Measurements from ENCODE around the gene TEK. TPM values are rescaled to one million over a fixed set of nuclear protein-coding genes. Genes with fewer than 3 reads are reported as not detected.

Gene TEK
- total RNA-seq, 2 donors from 2014 or later: 4.6 to 4.9 TPM

DNA sequence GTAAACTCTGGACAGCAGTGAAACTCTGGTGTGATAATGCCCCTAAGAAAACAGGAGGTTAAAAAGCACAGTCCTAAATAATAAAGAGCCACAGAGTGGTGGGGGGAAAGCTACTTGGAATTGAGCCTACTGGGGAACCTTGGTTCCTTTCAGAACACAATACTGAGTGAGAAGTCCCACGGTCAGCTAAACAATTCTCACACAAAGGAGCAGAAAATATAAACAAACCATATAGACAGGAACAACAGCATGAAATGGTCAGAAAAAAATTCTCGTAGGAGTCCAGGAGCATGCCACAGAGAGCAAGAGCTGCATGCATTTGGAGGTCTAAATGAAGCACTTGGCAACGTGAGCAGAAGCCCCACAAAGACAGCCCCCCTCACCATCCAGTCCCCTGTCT, 56.0 kb downstream of the TEK start:
- Histone ChIP-seq H3K27me3 (no peaks in the 10 kb centered on the region), H3K4me3 (no peak overlapping the region), H3K4me1 (no peaks in the 10 kb centered on the region), H3K9me3 (no peaks in the 10 kb centered on the region), H3K36me3 (replicated peaks in 1 of 2; ENCODE audit: insufficient read depth in 1 of 2, low read depth in 2 of 2) (no peaks in the 10 kb centered on the region), H3K27ac (no peak overlapping the region)
- ATAC-seq (no peak), DNase-seq (no peak)
- intact Hi-C loops (cut with DNase I): no loop called here
- 43 to 44% methylated on average over 3 of the region's 3 CpGs for WGBS, 2 donors
- TF ChIP-seq, protein P1, sequence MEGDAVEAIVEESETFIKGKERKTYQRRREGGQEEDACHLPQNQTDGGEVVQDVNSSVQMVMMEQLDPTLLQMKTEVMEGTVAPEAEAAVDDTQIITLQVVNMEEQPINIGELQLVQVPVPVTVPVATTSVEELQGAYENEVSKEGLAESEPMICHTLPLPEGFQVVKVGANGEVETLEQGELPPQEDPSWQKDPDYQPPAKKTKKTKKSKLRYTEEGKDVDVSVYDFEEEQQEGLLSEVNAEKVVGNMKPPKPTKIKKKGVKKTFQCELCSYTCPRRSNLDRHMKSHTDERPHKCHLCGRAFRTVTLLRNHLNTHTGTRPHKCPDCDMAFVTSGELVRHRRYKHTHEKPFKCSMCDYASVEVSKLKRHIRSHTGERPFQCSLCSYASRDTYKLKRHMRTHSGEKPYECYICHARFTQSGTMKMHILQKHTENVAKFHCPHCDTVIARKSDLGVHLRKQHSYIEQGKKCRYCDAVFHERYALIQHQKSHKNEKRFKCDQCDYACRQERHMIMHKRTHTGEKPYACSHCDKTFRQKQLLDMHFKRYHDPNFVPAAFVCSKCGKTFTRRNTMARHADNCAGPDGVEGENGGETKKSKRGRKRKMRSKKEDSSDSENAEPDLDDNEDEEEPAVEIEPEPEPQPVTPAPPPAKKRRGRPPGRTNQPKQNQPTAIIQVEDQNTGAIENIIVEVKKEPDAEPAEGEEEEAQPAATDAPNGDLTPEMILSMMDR (IDR thresholded peaks at IDR 0.05): no peak

DNA sequence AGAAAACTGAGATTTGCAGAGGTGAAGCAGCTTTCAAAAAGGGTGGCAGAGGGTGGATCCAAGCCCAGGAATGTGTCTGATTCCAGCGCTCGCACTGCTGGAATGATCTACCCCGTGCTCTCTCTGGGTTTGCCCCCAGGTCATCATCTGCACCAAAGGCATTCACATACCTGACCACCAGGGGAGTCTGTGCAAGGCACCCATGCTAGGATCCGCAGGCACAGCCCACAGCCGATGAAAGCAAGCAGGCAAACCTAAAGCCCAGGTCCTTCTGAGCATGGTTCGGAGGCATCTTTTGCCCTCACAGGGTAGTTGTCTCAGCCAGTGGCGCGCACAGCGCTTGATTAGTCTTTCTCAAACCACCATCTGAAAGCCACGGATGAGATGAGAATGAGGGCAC, 56.6 kb downstream of the TEK start:
- DNase-seq: no peak
- no peak for ATAC-seq
- Histone ChIP-seq H3K4me1 (no peaks in the 10 kb centered on the region), H3K4me3 (no peak overlapping the region), H3K9me3 (no peaks in the 10 kb centered on the region), H3K27me3 (no peaks in the 10 kb centered on the region), H3K36me3 (replicated peaks in 1 of 2; ENCODE audit: insufficient read depth in 1 of 2, low read depth in 2 of 2) (no peaks in the 10 kb centered on the region), H3K27ac (no peak overlapping the region)
- TF ChIP-seq, protein P1 (IDR thresholded peaks at IDR 0.05): no peak
- TF ChIP-seq POLR2A (IDR thresholded peaks at IDR 0.05): no peak
- intact Hi-C loops (cut with DNase I): no loop called here
- 70 to 84% methylated on average over 8 to 10 of the region's 10 CpGs for WGBS, 2 donors

DNA sequence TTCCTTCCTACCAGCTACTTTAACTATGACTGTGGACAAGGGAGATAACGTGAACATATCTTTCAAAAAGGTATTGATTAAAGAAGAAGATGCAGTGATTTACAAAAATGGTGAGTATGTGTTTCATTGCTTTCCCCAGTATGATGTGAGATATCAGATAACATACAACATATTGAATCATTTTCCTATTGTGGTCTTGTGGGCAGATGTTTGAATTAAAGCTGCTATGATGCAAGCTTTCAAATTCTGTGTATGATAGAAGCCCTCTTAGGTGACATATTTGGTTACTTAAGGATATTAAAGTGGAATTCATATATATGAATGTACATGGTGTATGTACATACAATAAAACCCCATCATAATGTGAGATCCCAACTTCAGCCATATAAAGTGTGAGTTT, 59.5 kb downstream of the TEK start:
- ATAC-seq (no peak), DNase-seq (no peak)
- no peak overlapping the region for H3K4me3 ChIP-seq
- intact Hi-C loops (cut with DNase I): no loop called here
- no peaks in the 10 kb centered on the region for H3K36me3 ChIP-seq (replicated peaks in 1 of 2; ENCODE audit: insufficient read depth in 1 of 2, low read depth in 2 of 2)
- no peak for TF ChIP-seq POLR2A (IDR thresholded peaks at IDR 0.05)
- TF ChIP-seq, protein P1 (IDR thresholded peaks at IDR 0.05): no peak
- H3K9me3 ChIP-seq: no peaks in the 10 kb centered on the region
- no peaks in the 10 kb centered on the region for H3K27me3 ChIP-seq
- no peak overlapping the region for H3K27ac ChIP-seq
- 31 to 50% methylated on average over 1 of the region's 1 CpG for WGBS, 2 donors
- no peaks in the 10 kb centered on the region for H3K4me1 ChIP-seq

DNA sequence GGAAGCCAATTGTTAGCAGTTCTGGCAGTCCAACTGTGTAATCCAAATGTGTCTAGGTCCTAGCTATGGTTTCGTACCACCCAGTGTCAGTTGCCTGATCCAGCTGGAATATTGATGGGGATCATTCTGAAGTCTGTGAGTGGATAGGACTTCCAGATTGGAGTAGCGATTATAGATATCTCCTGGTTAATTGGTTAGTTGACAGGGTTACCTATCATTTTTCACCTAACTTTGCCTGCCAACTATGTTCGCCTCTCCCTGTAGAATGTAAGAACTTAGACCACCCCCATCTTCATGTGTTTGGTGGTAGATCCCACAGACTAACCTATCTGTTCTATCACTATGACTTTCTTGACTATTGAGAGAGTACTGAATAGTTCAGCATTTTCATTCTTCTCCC, 59.9 kb downstream of the TEK start:
- Histone ChIP-seq H3K4me1 (no peaks in the 10 kb centered on the region), H3K27me3 (no peaks in the 10 kb centered on the region), H3K9me3 (no peaks in the 10 kb centered on the region), H3K27ac (no peak overlapping the region), H3K4me3 (no peak overlapping the region), H3K36me3 (replicated peaks in 1 of 2; ENCODE audit: insufficient read depth in 1 of 2, low read depth in 2 of 2) (no peaks in the 10 kb centered on the region)
- no peak for TF ChIP-seq POLR2A (IDR thresholded peaks at IDR 0.05)
- TF ChIP-seq, protein P1 (IDR thresholded peaks at IDR 0.05): no peak
- intact Hi-C loops (cut with DNase I): no loop called here
- ATAC-seq (no peak), DNase-seq (no peak)
- WGBS, 2 donors: 66 to 83% methylated on average over 3 of the region's 3 CpGs

DNA sequence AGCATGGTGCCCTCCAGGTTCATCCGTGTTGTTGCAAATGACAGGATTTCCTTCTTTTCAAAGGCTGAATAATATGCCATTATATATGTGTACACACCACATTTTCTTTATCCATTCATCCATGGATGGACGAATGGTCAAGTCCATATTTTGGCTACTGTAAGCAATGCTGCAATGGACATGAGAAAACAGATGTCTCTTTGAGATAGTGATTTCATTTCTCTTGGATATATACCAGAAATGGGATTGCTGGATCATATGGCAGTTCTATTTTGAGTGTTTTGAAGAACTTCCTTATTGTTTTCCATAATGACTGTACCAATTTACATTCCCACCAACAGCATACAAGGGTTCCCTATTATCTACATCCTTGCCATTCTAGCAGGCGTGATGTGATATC, 67.9 kb downstream of the TEK start:
- intact Hi-C loops (cut with DNase I): no loop called here
- Histone ChIP-seq H3K9me3 (peaks cover 0 to 6% (median 0%) of the 10 kb centered on the region in 3 donors), H3K4me3 (no peak overlapping the region), H3K27me3 (no peaks in the 10 kb centered on the region), H3K36me3 (replicated peaks in 1 of 2; ENCODE audit: insufficient read depth in 1 of 2, low read depth in 2 of 2) (no peaks in the 10 kb centered on the region), H3K4me1 (peaks cover 2% of the 10 kb centered on the region), H3K27ac (no peak overlapping the region)
- no peak for DNase-seq
- WGBS, 2 donors: 75% methylated on average over 3 of the region's 3 CpGs
- TF ChIP-seq, protein P1 (IDR thresholded peaks at IDR 0.05): no peak
- no peak for TF ChIP-seq POLR2A (IDR thresholded peaks at IDR 0.05)
- no peak for ATAC-seq
